IMR-90 (cell line): Measurements from ENCODE around the gene SCNN1B. TPM values are rescaled to one million over a fixed set of nuclear protein-coding genes. Genes with fewer than 3 reads are reported as not detected.
A peak's percentile ranks its signal among the peaks of the same experiment; 100 is the strongest.

Experiments
- ATAC-seq: fragments of 200-7000 bp; cut with Tn5 transposase; 2 replicates; pipeline ENCODE4 v1.9.1; 2020; ENCODE audit warnings: low read depth, mild to moderate bottlenecking, moderate library complexity
- BruUV-seq: library from RNA; stranded (reverse); fragments of 400-500 nt; replicated peaks from 2 replicates; lab custom pipeline; 2021; lab: Mats Ljungman, UMichigan
- CTCF ChIA-PET: fragments of 300-600 bp; formaldehyde crosslinking; extraction: SDS; loops from one replicate; lab custom pipeline; 2021; ENCODE audit warnings: antibody characterized with exemption; lab: Yijun Ruan, JAX
- POLR2A ChIA-PET: fragments of 300-600 bp; sonication (Branson Sonifier 250); formaldehyde crosslinking; loops from one replicate; lab custom pipeline; 2022; ENCODE audit warnings: antibody characterized with exemption; ENCODE audit not compliant: unreplicated experiment; lab: Charles Lee
- DNase-seq: peaks from one replicate; pipeline ENCODE4 v3.0.0; 2013
- H2AFZ ChIP-seq: replicated peaks from 2 replicates; pipeline ENCODE3; 2013; ENCODE audit warnings: low read length, mild to moderate bottlenecking; ENCODE audit not compliant: poor library complexity
- H2AK5ac ChIP-seq: 2 replicates; pipeline ENCODE4 v1.6.1; 2013; ENCODE audit warnings: low read depth, low read length, inconsistent platforms
- H2AK9ac ChIP-seq: replicated peaks from 2 replicates; pipeline ENCODE3; 2013; ENCODE audit warnings: mild to moderate bottlenecking, low read depth, low read length, moderate library complexity; ENCODE audit not compliant: poor library complexity
- H2BK120ac ChIP-seq: 2 replicates; pipeline ENCODE4 v1.6.1; 2013; ENCODE audit warnings: low read depth, low read length, inconsistent platforms
- H2BK15ac ChIP-seq: 3 replicates; pipeline ENCODE4 v1.6.1; 2013; ENCODE audit warnings: low read depth, low read length, inconsistent platforms
- H2BK20ac ChIP-seq: 2 replicates; pipeline ENCODE4 v1.6.1; 2013; ENCODE audit warnings: low read depth, mild to moderate bottlenecking, inconsistent platforms, low read length, moderate library complexity
- H2BK5ac ChIP-seq: 2 replicates; pipeline ENCODE4 v1.6.1; 2013; ENCODE audit warnings: mild to moderate bottlenecking, low read depth, low read length, inconsistent platforms; ENCODE audit not compliant: poor library complexity, severe bottlenecking
- H3K14ac ChIP-seq: replicated peaks from 2 replicates; pipeline ENCODE4 v1.6.1; 2013; ENCODE audit warnings: low read depth, low read length, inconsistent platforms
- H3K18ac ChIP-seq: 2 replicates; pipeline ENCODE4 v1.6.1; 2013; ENCODE audit warnings: low read depth, low read length, control low read depth
- H3K23ac ChIP-seq: 2 replicates; pipeline ENCODE4 v1.6.1; 2013; ENCODE audit warnings: low read depth, low read length, inconsistent platforms
- H3K27ac ChIP-seq: 2 replicates; pipeline ENCODE4 v1.5.1; 2013; ENCODE audit warnings: mild to moderate bottlenecking, control low read depth, low read length; ENCODE audit not compliant: insufficient read depth
- H3K27me3 ChIP-seq: 2 replicates; pipeline ENCODE4 v1.6.1; 2013; ENCODE audit warnings: low read length; ENCODE audit not compliant: control insufficient read depth, insufficient read depth
- H3K36me3 ChIP-seq: 2 replicates; pipeline ENCODE4 v1.6.1; 2013; ENCODE audit warnings: low read length, mixed read lengths; ENCODE audit not compliant: control insufficient read depth, insufficient read depth
- H3K4ac ChIP-seq: 2 replicates; pipeline ENCODE4 v1.6.1; 2013; ENCODE audit warnings: low read depth, low read length, inconsistent platforms
- H3K4me1 ChIP-seq: 2 replicates; pipeline ENCODE4 v1.6.1; 2013; ENCODE audit warnings: low read length, mixed read lengths; ENCODE audit not compliant: control insufficient read depth, insufficient read depth
- H3K4me2 ChIP-seq: 2 replicates; pipeline ENCODE4 v1.6.1; 2013; ENCODE audit warnings: low read depth, mild to moderate bottlenecking, control low read depth, low read length, moderate library complexity
- H3K4me3 ChIP-seq: 2 replicates; pipeline ENCODE4 v1.5.1; 2013; ENCODE audit warnings: low read depth, mild to moderate bottlenecking, control low read depth, low read length, moderate library complexity; ENCODE audit not compliant: insufficient read depth
- H3K56ac ChIP-seq: 2 replicates; pipeline ENCODE4 v1.6.1; 2013; ENCODE audit warnings: low read length, inconsistent platforms; ENCODE audit not compliant: insufficient read depth; ENCODE audit errors: extremely low read depth
- H3K79me1 ChIP-seq, 2 experiments: 2 replicates each; pipeline ENCODE4 v1.6.1; 2013; ENCODE audit warnings: low read length in 2 of 2, inconsistent platforms in 1 of 2, low read depth in 1 of 2
- H3K9ac ChIP-seq: 2 replicates; pipeline ENCODE4 v1.6.1; 2013; ENCODE audit warnings: low read depth, low read length, control low read depth
- H3K9me1 ChIP-seq: 2 replicates; pipeline ENCODE4 v1.6.1; 2013; ENCODE audit warnings: low read length, inconsistent platforms; ENCODE audit not compliant: insufficient read depth
- H3K9me3 ChIP-seq: 2 replicates; pipeline ENCODE4 v1.6.1; 2013; ENCODE audit warnings: low read length; ENCODE audit not compliant: control insufficient read depth, insufficient read depth
- H4K20me1 ChIP-seq: 2 replicates; pipeline ENCODE4 v1.6.1; 2013; ENCODE audit warnings: low read length, inconsistent platforms; ENCODE audit not compliant: insufficient read depth
- H4K5ac ChIP-seq: 2 replicates; pipeline ENCODE4 v1.6.1; 2013; ENCODE audit warnings: mild to moderate bottlenecking, low read depth, low read length, control low read depth
- H4K8ac ChIP-seq, 2 experiments: 2 replicates each; pipeline ENCODE4 v1.6.1; 2013; ENCODE audit warnings: low read depth in 2 of 2, low read length in 2 of 2, control low read depth in 1 of 2, inconsistent platforms in 1 of 2
- H4K91ac ChIP-seq: 2 replicates; pipeline ENCODE4 v1.6.1; 2013; ENCODE audit warnings: low read depth, low read length, inconsistent platforms; ENCODE audit not compliant: insufficient read depth
- BHLHE40 ChIP-seq: fragments of 150-350 bp; IDR thresholded peaks from 2 replicates; pipeline ENCODE4 v1.6.1; 2016; ENCODE audit warnings: mild to moderate bottlenecking, low read depth, low read length
- CEBPB ChIP-seq: IDR thresholded peaks from 2 replicates; pipeline ENCODE4 v1.6.1; 2012; ENCODE audit warnings: low read depth, low read length, improper control_type of control experiment
- ELK1 ChIP-seq: fragments of 150-350 bp; IDR thresholded peaks from 2 replicates; pipeline ENCODE4 v1.6.1; 2016; ENCODE audit warnings: low read depth, mild to moderate bottlenecking, low read length, moderate library complexity, borderline replicate concordance
- FOS ChIP-seq: fragments of 150-350 bp; IDR thresholded peaks from 2 replicates; pipeline ENCODE4 v1.6.1; 2016; ENCODE audit warnings: low read depth, low read length
- MXI1 ChIP-seq: IDR thresholded peaks from 2 replicates; pipeline ENCODE4 v1.6.1; 2012; ENCODE audit warnings: low read depth, mild to moderate bottlenecking, low read length, moderate library complexity, borderline replicate concordance
- NFE2L2 ChIP-seq: fragments of 150-350 bp; IDR thresholded peaks from 2 replicates; pipeline ENCODE4 v1.6.1; 2016; ENCODE audit warnings: low read depth, mild to moderate bottlenecking, low read length
- POLR2A ChIP-seq: IDR thresholded peaks from 2 replicates; pipeline ENCODE4 v1.6.1; 2012; ENCODE audit warnings: mild to moderate bottlenecking, low read depth, low read length
- RFX5 ChIP-seq: IDR thresholded peaks from 2 replicates; pipeline ENCODE4 v1.8.0; 2012; ENCODE audit warnings: low read depth, mild to moderate bottlenecking, low read length, moderate library complexity
- SMC3 ChIP-seq: fragments of 150-350 bp; IDR thresholded peaks from 2 replicates; pipeline ENCODE4 v1.6.1; 2016; ENCODE audit warnings: low read depth, mild to moderate bottlenecking, antibody characterized with exemption, low read length, moderate library complexity
- WGBS, 2 experiments: methylation state at CpG; one replicate each; pipeline versions ENCODE4 v1.1.5 to v1.1.7; 2013; ENCODE audit warnings: missing lambda C conversion rate in 2 of 2; ENCODE audit not compliant: insufficient read length in 1 of 2; ENCODE audit errors: extremely low coverage in 2 of 2; 5-methylcytosine and 5-hydroxymethylcytosine counted together
- dilution Hi-C: fragments of 300-500 bp; cut with HindIII; formaldehyde crosslinking; loops from one replicate; pipeline ENCODE4 v1.14.3; 2018; ENCODE audit warnings: low sequenced_read_pairs; ENCODE audit not compliant: unreplicated experiment
- in situ Hi-C: fragments of 300-500 bp; cut with MboI; formaldehyde crosslinking; loops from 3 replicates; pipeline ENCODE4 v1.14.3; 2019; ENCODE audit warnings: low sequenced_read_pairs, inconsistent platforms, mixed read lengths
- intact Hi-C: fragments of 100-400 bp; cut with micrococcal nuclease; formaldehyde crosslinking; loops from 2 replicates; pipeline ENCODE4 v1.10.0; 2022
- polyA plus RNA-seq, 3 experiments: library from polyadenylated mRNA; depleted of rRNA; stranded (reverse); fragments of >200 nt; gene quantifications; 2 replicates each; pipeline ENCODE4 v1.2.3, GENCODE V29; 2012; ENCODE audit warnings: low replicate concordance in 1 of 3
- total RNA-seq: library from RNA; depleted of rRNA; stranded (reverse); fragments of >200 nt; gene quantifications from 2 replicates; pipeline ENCODE4 v1.2.3, GENCODE V29; 2012

SCNN1B gene
- total and polyA plus RNA-seq, 2 of the 4 experiments (the other 2 are of a cell fraction) = not detected

GRCh38 chr16:23424292-23424958, 122.3 kb downstream of the SCNN1B start:
- dilution Hi-C loops = no loop called here

More at GRCh38 chr16:23424292-23424958, 122.3 kb downstream of the SCNN1B start:
- Histone ChIP-seq H4K8ac (peak overlapping the region in 1 of 2 experiments; percentile 7; a peak in 2 of 4 replicates), H2BK5ac (peak overlapping the region; percentile 62), H2BK120ac (peak overlapping the region; percentile 86), H3K9ac (no peak overlapping the region; the same call in 1 of the 2 replicates), H3K27me3 (no peaks in the 10 kb centered on the region), H4K5ac (peak overlapping the region; percentile 93), H3K4me3 (no peak overlapping the region), H3K4me1 (peaks cover 24% of the 10 kb centered on the region), H2BK20ac (peak overlapping the region; percentile 72), H3K23ac (peak overlapping the region; percentile 31; the same call in 1 of the 2 replicates), H3K18ac (peak overlapping the region; percentile 97), H2BK15ac (peak overlapping the region; percentile 55; the same call in 1 of the 3 replicates), H3K56ac (no peak overlapping the region), H2AK5ac (peak overlapping the region; percentile 30), H3K36me3 (peaks cover 11% of the 10 kb centered on the region), H3K14ac (peak overlapping the region; percentile 53), H4K91ac (peak overlapping the region; percentile 49), H2AFZ (no peak overlapping the region), H3K9me3 (no peaks in the 10 kb centered on the region), H3K27ac (peak overlapping the region; percentile 99; the same call in 1 of the 2 replicates), H3K4ac (peak overlapping the region; percentile 89), H3K9me1 (peaks cover 12% of the 10 kb centered on the region), H2AK9ac (peak overlapping the region; percentile 62), H3K4me2 (0 out of 2 replicates have a peak overlapping the region, but pooled peaks have one; percentile 42), H4K20me1 (peaks cover 3% of the 10 kb centered on the region; the same call in 1 of the 2 replicates), H3K79me1 (peaks cover 3 to 6% of the 10 kb centered on the region in 2 experiments; a peak in 1 of 4 replicates)
- no peak for TF ChIP-seq RFX5
- TF ChIP-seq CEBPB = no peak
- no peak for TF ChIP-seq NFE2L2
- no peak for TF ChIP-seq BHLHE40
- TF ChIP-seq FOS = no peak
- TF ChIP-seq ELK1 = no peak
- no peak for TF ChIP-seq SMC3
- no peak for TF ChIP-seq MXI1
- no peak for TF ChIP-seq POLR2A
- DNase-seq = peak; percentile 33
- in situ Hi-C loops (no loop called here), intact Hi-C loops (no loop called here)
- 89% methylated on average over 10 of the region's 14 CpGs; no CpG with 5 or more reads in 1 of the 2 experiments for WGBS, 2 experiments
- BruUV-seq = no TSS peak
- POLR2A ChIA-PET = no interaction called here
- CTCF ChIA-PET = interaction anchor here (1.3 kb wide), 1 partner anchor 9 kb away, joined by 7 read pairs; no protein-coding TSS in a partner anchor
- ATAC-seq = no peak; the same call in 1 of the 2 replicates
